GM23338 (cell line): ENCODE data around the gene DYNLT4.

ENCODE experiments used
- CREB1 ChIP-seq: fragments of 250-450 bp; sonication (Bioruptor Pico); IDR thresholded peaks from 2 replicates; pipeline ENCODE4 v1.5.0; 2020; ENCODE audit warnings: low read depth, mild to moderate bottlenecking, moderate library complexity
- CTCF ChIP-seq, 2 experiments: fragments of 200-600 bp in 1 of 2; sonication (generic) in 1 of 2; conservative IDR thresholded peaks; 2 replicates each; pipeline versions ENCODE4 v1.5.1 to v1.6.1; 2016 to 2017; ENCODE audit warnings: antibody characterized with exemption in 2 of 2, low read depth in 2 of 2, mild to moderate bottlenecking in 2 of 2, moderate library complexity in 1 of 2
- EZH2 ChIP-seq: fragments of 200-600 bp; sonication (generic); IDR thresholded peaks from one replicate; pipeline ENCODE4 v1.8.0; 2017; ENCODE audit warnings: antibody characterized with exemption, mild to moderate bottlenecking, low read depth; ENCODE audit not compliant: unreplicated experiment
- EZH2phosphoT487 ChIP-seq: fragments of 200-600 bp; sonication (generic); IDR thresholded peaks from one replicate; pipeline ENCODE4 v1.8.1; 2018; ENCODE audit warnings: antibody characterized with exemption; ENCODE audit not compliant: unreplicated experiment
- POLR2AphosphoS5 ChIP-seq: IDR thresholded peaks from 2 replicates; pipeline ENCODE4 v1.6.1; 2016; ENCODE audit warnings: antibody characterized with exemption, low read depth
- REST ChIP-seq: IDR thresholded peaks from one replicate; pipeline ENCODE4 v1.6.1; 2018; ENCODE audit warnings: antibody characterized with exemption; ENCODE audit not compliant: unreplicated experiment
- STAT1 ChIP-seq: IDR thresholded peaks from one replicate; pipeline ENCODE4 v1.6.1; 2016; ENCODE audit warnings: antibody characterized with exemption; ENCODE audit not compliant: unreplicated experiment

GRCh38 chr1:44788120-44788860 lies 18.9 kb downstream of the DYNLT4 start, which contains the start of gene BEST4:
- TF ChIP-seq CTCF (conservative IDR thresholded peaks at IDR 0.05; ENCODE audit: low read depth in 2 of 2) (no peak), POLR2AphosphoS5 (no peak), REST (no peak), EZH2 (no peak), CREB1 (CRISPR knock-in tag) (no peak), STAT1 (no peak), EZH2phosphoT487 (no peak)
